IPS-15b (cell line): ENCODE results near the gene SLC9B2.
"Not testable (repeated sequence)": the region's sequence is repeated elsewhere in the genome, so short reads cannot be mapped to it uniquely, and the experiment has no call there.

Experiments
- H3K27me3 ChIP-seq: one replicate; pipeline ENCODE4 v1.6.1; 2013; ENCODE audit warnings: low read length; ENCODE audit not compliant: control insufficient read depth, insufficient read depth
- H3K36me3 ChIP-seq: one replicate; pipeline ENCODE4 v1.6.1; 2013; ENCODE audit warnings: low read length; ENCODE audit not compliant: control insufficient read depth, insufficient read depth
- H3K4me1 ChIP-seq: one replicate; pipeline ENCODE4 v1.6.1; 2013; ENCODE audit warnings: mild to moderate bottlenecking, low read length; ENCODE audit not compliant: control insufficient read depth, insufficient read depth
- H3K4me3 ChIP-seq: one replicate; pipeline ENCODE4 v1.5.1; 2013; ENCODE audit warnings: low read depth, low read length
- H3K9ac ChIP-seq: one replicate; pipeline ENCODE4 v1.6.1; 2013; ENCODE audit warnings: low read depth, mild to moderate bottlenecking, low read length
- H3K9me3 ChIP-seq: one replicate; pipeline ENCODE4 v1.6.1; 2013; ENCODE audit warnings: mild to moderate bottlenecking, low read length; ENCODE audit not compliant: control insufficient read depth, insufficient read depth

SLC9B2 gene

GRCh38 chr4:103010804-103011203 lies 65.8 kb downstream of the SLC9B2 start:
- Histone ChIP-seq H3K4me3 (no peak overlapping the region), H3K9me3 (no peaks in the 10 kb centered on the region), H3K4me1 (no peaks in the 10 kb centered on the region), H3K36me3 (no peaks in the 10 kb centered on the region), H3K9ac (no peak overlapping the region), H3K27me3 (no peaks in the 10 kb centered on the region)

DNA sequence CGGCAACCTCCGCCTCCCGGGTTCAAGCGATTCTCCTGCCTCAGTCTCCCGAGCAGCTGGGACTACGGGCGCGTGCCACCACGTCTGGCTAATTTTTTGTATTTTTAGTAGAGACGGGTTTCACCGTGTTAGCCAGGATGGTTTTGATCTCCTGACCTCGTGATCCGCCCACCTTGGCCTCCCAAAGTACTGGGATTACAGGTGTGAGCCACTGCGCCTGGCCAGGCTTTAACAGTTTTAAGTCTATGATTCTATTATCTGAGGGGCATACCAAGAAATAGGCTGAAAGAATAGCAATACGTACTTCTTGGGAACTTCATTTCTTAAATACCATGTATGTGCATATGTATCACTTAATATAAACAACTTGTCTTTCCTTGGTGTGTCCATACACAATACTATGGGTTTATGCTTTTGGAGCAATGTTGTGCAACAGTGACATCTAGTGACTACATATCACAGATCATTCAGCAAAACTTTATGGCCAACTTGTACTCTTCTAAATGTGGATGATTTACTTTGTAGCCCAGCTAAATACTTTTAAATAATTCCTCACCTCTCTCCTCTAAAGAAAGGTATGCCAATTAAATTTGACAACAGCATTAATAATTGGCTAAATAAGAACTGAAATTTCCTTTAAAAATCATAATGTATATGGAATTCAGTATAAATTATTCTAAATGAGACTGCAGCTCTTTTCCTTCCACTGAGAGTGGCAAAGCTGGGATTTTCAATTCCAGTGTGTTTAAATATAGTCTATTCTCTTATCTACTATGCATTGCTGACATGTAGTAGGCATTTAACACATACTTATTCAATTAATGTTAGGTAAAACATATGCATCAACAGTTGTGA lies 67.5 kb downstream of the SLC9B2 start:
- H3K4me1 ChIP-seq: no peaks in the 10 kb centered on the region
- H3K27me3 ChIP-seq: no peaks in the 10 kb centered on the region
- H3K9me3 ChIP-seq: no peaks in the 10 kb centered on the region
- H3K4me3 ChIP-seq: no peak overlapping the region
- no peaks in the 10 kb centered on the region for H3K36me3 ChIP-seq
- H3K9ac ChIP-seq: no peak overlapping the region

GRCh38 chr4:103002551-103002950 lies 74.0 kb downstream of the SLC9B2 start:
- H3K4me3 ChIP-seq: no peak overlapping the region
- H3K9me3 ChIP-seq: no peaks in the 10 kb centered on the region
- H3K27me3 ChIP-seq: no peaks in the 10 kb centered on the region
- H3K9ac ChIP-seq: no peak overlapping the region
- no peaks in the 10 kb centered on the region for H3K36me3 ChIP-seq
- H3K4me1 ChIP-seq: no peaks in the 10 kb centered on the region

DNA sequence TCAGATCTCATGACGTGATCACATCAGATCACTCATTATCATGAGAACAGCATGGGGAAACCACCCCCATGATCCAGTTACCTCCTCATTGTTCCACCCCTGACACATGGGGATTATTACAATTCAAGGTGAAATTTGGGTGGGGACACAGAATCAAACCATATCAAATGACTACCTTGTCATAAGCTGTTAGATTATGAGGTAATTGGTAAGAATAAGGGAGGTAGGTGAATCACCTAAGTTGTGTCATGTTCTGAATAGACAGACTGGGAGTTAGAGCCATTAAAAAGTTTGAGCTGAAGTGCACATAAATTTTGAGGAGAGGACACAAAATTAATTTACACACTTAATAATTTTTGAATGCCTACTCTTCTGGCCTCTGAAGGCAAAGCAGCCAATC lies 81.8 kb downstream of the SLC9B2 start:
- Histone ChIP-seq H3K4me3 (no peak overlapping the region), H3K27me3 (no peaks in the 10 kb centered on the region), H3K9ac (no peak overlapping the region), H3K4me1 (no peaks in the 10 kb centered on the region), H3K9me3 (peaks cover 5% of the 10 kb centered on the region), H3K36me3 (peaks cover 3% of the 10 kb centered on the region)

- H3K9ac ChIP-seq, H3K4me1 ChIP-seq, H3K36me3 ChIP-seq, H3K27me3 ChIP-seq, H3K9me3 ChIP-seq, H3K4me3 ChIP-seq: not testable (repeated sequence)
These were observed 82.6 kb downstream of the SLC9B2 start for GRCh38 chr4:102993985-102994384.

- H3K9me3 ChIP-seq: peaks cover 2% of the 10 kb centered on the region
- no peaks in the 10 kb centered on the region for H3K4me1 ChIP-seq
- no peaks in the 10 kb centered on the region for H3K27me3 ChIP-seq
- no peak overlapping the region for H3K9ac ChIP-seq
- H3K4me3 ChIP-seq: no peak overlapping the region
- H3K36me3 ChIP-seq: peaks cover 3% of the 10 kb centered on the region
These were observed 88.0 kb downstream of the SLC9B2 start for GRCh38 chr4:102988429-102989020.

- Histone ChIP-seq H3K9me3 (no peaks in the 10 kb centered on the region), H3K4me1 (no peaks in the 10 kb centered on the region), H3K27me3 (no peaks in the 10 kb centered on the region), H3K4me3 (no peak overlapping the region), H3K9ac (no peak overlapping the region), H3K36me3 (no peaks in the 10 kb centered on the region)
These were observed 95.6 kb downstream of the SLC9B2 start for GRCh38 chr4:102981005-102981404.
